GM21737 (cell line): Measurements from ENCODE around the gene CEP95.
"Not testable (repeated sequence)": the region's sequence is repeated elsewhere in the genome, so short reads cannot be mapped to it uniquely, and the experiment has no call there.

Experiments used
- ATAC-seq: cut with Tn5 transposase; IDR thresholded peaks from one replicate; pipeline ENCODE4 v1.9.1; 2021; ENCODE audit warnings: mild to moderate bottlenecking, moderate library complexity; ENCODE audit not compliant: unreplicated experiment

The CEP95 gene

GRCh38 chr17:64571746-64572145, 65.0 kb downstream of the CEP95 start:
- ATAC-seq: no peak

- no peak for ATAC-seq
Measured at GRCh38 chr17:64572682-64573154, 65.9 kb downstream of the CEP95 start.

GRCh38 chr17:64573214-64573613, 66.4 kb downstream of the CEP95 start:
- ATAC-seq: no peak

GRCh38 chr17:64574646-64575045, 67.9 kb downstream of the CEP95 start:
- ATAC-seq: no peak

GRCh38 chr17:64575431-64575830, 68.7 kb downstream of the CEP95 start:
- no peak for ATAC-seq

- not testable (repeated sequence) for ATAC-seq
Measured at GRCh38 chr17:64577025-64577424, 70.2 kb downstream of the CEP95 start.

- no peak for ATAC-seq
Measured at GRCh38 chr17:64579917-64580316, 73.1 kb downstream of the CEP95 start.

- ATAC-seq: no peak
Measured at GRCh38 chr17:64580384-64581315, 73.9 kb downstream of the CEP95 start.

- no peak for ATAC-seq
Measured at GRCh38 chr17:64583038-64583437, 76.3 kb downstream of the CEP95 start.

- ATAC-seq: no peak
Measured at GRCh38 chr17:64585146-64585545, 78.4 kb downstream of the CEP95 start.
